ENCODE data around the gene C7. TPM values are rescaled to one million over a fixed set of nuclear protein-coding genes. Genes with fewer than 3 reads are reported as not detected.

The C7 gene
- total and polyA plus RNA-seq, 2 of the 13 experiments (the other 11 are each of a cell fraction or from before 2014, with no cell fraction given), result 1.7 to 3.5 TPM

DNA sequence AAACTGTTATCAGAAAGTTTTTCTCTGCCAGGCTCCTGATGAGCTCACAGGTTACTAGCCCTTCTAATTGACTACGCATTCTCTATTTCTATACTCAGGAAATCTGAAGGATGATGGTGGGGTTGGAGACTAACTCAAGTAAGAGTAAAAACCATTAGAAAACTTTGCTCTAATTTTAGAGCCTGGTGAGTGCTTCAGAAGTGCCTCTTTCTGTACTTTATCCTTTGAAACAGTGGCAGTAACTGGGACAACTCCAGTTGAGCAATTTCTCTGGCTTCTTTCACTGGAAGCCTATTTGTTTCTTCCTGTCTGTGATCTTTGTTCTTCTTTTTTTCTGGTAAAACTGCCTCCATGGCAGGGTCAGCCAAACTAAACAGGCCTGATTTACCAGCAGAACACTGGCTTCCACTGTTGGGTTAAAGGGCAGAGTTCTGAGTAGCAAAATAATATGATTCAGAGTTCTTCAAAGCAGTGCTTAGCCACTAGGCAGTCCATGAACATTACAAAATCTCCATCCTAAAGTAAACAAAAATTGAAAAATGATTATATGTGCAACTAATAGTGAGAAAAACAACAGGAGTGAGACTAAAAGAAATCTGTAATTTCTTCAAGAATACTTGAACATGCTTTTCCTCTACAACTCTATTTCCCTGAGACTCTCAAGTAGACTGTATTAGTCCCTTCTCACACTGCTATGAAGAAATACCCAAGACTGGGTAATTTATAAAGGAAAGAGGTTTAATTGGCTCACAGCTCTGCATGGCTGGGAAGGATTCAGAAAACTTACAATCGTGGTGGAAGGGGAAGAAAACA, 82.1 kb downstream of the C7 start (continued):
- TF ChIP-seq, protein P1, sequence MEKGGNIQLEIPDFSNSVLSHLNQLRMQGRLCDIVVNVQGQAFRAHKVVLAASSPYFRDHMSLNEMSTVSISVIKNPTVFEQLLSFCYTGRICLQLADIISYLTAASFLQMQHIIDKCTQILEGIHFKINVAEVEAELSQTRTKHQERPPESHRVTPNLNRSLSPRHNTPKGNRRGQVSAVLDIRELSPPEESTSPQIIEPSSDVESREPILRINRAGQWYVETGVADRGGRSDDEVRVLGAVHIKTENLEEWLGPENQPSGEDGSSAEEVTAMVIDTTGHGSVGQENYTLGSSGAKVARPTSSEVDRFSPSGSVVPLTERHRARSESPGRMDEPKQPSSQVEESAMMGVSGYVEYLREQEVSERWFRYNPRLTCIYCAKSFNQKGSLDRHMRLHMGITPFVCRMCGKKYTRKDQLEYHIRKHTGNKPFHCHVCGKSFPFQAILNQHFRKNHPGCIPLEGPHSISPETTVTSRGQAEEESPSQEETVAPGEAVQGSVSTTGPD (CRISPR knock-in tag; IDR thresholded peaks at IDR 0.05), result peak; percentile 98
- peak; percentile 79 to 91 for TF ChIP-seq NR2F1 (CRISPR knock-in tag; IDR thresholded peaks at IDR 0.05)
- peak; percentile 10; the same call in 1 of the 2 replicates for TF ChIP-seq FOXP1 (IDR thresholded peaks at IDR 0.05)
- TF ChIP-seq FOXP1 (CRISPR knock-in tag; IDR thresholded peaks at IDR 0.05), result peak; percentile 76
- peak; percentile 85 for TF ChIP-seq CREM (IDR thresholded peaks at IDR 0.05)
- no peak for TF ChIP-seq CREM (CRISPR knock-in tag; IDR thresholded peaks at IDR 0.05)
- no peak for TF ChIP-seq ZNF30 (CRISPR knock-in tag; IDR thresholded peaks at IDR 0.05)
- TF ChIP-seq ZNF468 (CRISPR knock-in tag; IDR thresholded peaks at IDR 0.05), result no peak
- no peak for TF ChIP-seq MATR3 (CRISPR knock-in tag; IDR thresholded peaks at IDR 0.05)
- TF ChIP-seq, protein P2, sequence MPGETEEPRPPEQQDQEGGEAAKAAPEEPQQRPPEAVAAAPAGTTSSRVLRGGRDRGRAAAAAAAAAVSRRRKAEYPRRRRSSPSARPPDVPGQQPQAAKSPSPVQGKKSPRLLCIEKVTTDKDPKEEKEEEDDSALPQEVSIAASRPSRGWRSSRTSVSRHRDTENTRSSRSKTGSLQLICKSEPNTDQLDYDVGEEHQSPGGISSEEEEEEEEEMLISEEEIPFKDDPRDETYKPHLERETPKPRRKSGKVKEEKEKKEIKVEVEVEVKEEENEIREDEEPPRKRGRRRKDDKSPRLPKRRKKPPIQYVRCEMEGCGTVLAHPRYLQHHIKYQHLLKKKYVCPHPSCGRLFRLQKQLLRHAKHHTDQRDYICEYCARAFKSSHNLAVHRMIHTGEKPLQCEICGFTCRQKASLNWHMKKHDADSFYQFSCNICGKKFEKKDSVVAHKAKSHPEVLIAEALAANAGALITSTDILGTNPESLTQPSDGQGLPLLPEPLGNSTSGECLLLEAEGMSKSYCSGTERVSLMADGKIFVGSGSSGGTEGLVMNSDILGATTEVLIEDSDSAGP (CRISPR knock-in tag; IDR thresholded peaks at IDR 0.05; ENCODE audit: borderline replicate concordance), result no peak
- no peak for TF ChIP-seq ZNF367 (CRISPR knock-in tag; IDR thresholded peaks at IDR 0.05; ENCODE audit: borderline replicate concordance)
- no peak for TF ChIP-seq IKZF4 (CRISPR knock-in tag; IDR thresholded peaks at IDR 0.05; ENCODE audit: borderline replicate concordance, low read depth, not compliant biosample characterization)
- TF ChIP-seq ZNF253 (CRISPR knock-in tag; IDR thresholded peaks at IDR 0.05; ENCODE audit: borderline replicate concordance), result no peak
- peak; percentile 33; the same call in 1 of the 2 replicates for TF ChIP-seq ZFX (CRISPR knock-in tag; IDR thresholded peaks at IDR 0.05; ENCODE audit: low read depth)
- TF ChIP-seq, protein P3, sequence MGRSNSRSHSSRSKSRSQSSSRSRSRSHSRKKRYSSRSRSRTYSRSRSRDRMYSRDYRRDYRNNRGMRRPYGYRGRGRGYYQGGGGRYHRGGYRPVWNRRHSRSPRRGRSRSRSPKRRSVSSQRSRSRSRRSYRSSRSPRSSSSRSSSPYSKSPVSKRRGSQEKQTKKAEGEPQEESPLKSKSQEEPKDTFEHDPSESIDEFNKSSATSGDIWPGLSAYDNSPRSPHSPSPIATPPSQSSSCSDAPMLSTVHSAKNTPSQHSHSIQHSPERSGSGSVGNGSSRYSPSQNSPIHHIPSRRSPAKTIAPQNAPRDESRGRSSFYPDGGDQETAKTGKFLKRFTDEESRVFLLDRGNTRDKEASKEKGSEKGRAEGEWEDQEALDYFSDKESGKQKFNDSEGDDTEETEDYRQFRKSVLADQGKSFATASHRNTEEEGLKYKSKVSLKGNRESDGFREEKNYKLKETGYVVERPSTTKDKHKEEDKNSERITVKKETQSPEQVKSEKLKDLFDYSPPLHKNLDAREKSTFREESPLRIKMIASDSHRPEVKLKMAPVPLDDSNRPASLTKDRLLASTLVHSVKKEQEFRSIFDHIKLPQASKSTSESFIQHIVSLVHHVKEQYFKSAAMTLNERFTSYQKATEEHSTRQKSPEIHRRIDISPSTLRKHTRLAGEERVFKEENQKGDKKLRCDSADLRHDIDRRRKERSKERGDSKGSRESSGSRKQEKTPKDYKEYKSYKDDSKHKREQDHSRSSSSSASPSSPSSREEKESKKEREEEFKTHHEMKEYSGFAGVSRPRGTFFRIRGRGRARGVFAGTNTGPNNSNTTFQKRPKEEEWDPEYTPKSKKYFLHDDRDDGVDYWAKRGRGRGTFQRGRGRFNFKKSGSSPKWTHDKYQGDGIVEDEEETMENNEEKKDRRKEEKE (IDR thresholded peaks at IDR 0.05), result no peak
- TF ChIP-seq ZFP36 (IDR thresholded peaks at IDR 0.05; ENCODE audit: borderline replicate concordance, low read depth, low read length, partially characterized antibody), result no peak
- TF ChIP-seq ZNF562 (CRISPR knock-in tag; IDR thresholded peaks at IDR 0.05; ENCODE audit: borderline replicate concordance), result no peak
- TF ChIP-seq, protein P4, sequence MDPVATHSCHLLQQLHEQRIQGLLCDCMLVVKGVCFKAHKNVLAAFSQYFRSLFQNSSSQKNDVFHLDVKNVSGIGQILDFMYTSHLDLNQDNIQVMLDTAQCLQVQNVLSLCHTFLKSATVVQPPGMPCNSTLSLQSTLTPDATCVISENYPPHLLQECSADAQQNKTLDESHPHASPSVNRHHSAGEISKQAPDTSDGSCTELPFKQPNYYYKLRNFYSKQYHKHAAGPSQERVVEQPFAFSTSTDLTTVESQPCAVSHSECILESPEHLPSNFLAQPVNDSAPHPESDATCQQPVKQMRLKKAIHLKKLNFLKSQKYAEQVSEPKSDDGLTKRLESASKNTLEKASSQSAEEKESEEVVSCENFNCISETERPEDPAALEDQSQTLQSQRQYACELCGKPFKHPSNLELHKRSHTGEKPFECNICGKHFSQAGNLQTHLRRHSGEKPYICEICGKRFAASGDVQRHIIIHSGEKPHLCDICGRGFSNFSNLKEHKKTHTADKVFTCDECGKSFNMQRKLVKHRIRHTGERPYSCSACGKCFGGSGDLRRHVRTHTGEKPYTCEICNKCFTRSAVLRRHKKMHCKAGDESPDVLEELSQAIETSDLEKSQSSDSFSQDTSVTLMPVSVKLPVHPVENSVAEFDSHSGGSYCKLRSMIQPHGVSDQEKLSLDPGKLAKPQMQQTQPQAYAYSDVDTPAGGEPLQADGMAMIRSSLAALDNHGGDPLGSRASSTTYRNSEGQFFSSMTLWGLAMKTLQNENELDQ (CRISPR knock-in tag; IDR thresholded peaks at IDR 0.05; ENCODE audit: borderline replicate concordance), result no peak
- peak; percentile 92 for TF ChIP-seq RXRB (CRISPR knock-in tag; IDR thresholded peaks at IDR 0.05; ENCODE audit: borderline replicate concordance)
- TF ChIP-seq, protein P5, sequence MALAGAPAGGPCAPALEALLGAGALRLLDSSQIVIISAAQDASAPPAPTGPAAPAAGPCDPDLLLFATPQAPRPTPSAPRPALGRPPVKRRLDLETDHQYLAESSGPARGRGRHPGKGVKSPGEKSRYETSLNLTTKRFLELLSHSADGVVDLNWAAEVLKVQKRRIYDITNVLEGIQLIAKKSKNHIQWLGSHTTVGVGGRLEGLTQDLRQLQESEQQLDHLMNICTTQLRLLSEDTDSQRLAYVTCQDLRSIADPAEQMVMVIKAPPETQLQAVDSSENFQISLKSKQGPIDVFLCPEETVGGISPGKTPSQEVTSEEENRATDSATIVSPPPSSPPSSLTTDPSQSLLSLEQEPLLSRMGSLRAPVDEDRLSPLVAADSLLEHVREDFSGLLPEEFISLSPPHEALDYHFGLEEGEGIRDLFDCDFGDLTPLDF (CRISPR knock-in tag; IDR thresholded peaks at IDR 0.05), result no peak
